ENCODE data around the gene APIP. TPM values are rescaled to one million over a fixed set of nuclear protein-coding genes. Genes with fewer than 3 reads are reported as not detected.

The APIP gene
- total RNA-seq, 1 donor from 2014 or later = 14.7 TPM

DNA sequence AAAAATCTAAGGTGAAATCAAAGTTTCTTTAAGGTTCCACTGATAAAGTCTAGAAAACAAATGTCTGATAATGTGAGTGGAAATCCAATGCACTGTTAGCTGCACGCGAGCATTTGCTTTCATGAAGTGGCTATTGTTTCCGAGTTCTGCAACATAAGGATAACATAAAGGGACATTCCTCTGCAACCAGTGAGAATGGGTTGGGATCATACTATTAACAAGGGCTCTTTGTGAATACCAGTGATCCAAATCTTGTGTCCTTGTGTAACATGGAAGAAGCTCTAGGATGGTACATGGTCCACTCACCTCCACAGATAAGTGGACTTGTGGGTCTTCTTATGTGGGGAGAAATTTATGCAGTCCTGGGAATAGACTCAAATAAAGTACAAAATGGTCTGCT is 24.6 kb downstream of the APIP start:
- TF ChIP-seq POLR2A (IDR thresholded peaks at IDR 0.05) (no peak), POLR2AphosphoS5 (IDR thresholded peaks at IDR 0.05; ENCODE audit: insufficient read depth in 1 of 2, low read depth in 1 of 2) (no peak)
- TF ChIP-seq, protein P1, sequence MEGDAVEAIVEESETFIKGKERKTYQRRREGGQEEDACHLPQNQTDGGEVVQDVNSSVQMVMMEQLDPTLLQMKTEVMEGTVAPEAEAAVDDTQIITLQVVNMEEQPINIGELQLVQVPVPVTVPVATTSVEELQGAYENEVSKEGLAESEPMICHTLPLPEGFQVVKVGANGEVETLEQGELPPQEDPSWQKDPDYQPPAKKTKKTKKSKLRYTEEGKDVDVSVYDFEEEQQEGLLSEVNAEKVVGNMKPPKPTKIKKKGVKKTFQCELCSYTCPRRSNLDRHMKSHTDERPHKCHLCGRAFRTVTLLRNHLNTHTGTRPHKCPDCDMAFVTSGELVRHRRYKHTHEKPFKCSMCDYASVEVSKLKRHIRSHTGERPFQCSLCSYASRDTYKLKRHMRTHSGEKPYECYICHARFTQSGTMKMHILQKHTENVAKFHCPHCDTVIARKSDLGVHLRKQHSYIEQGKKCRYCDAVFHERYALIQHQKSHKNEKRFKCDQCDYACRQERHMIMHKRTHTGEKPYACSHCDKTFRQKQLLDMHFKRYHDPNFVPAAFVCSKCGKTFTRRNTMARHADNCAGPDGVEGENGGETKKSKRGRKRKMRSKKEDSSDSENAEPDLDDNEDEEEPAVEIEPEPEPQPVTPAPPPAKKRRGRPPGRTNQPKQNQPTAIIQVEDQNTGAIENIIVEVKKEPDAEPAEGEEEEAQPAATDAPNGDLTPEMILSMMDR (IDR thresholded peaks at IDR 0.05) = no peak
- Histone ChIP-seq H3K27me3 (no peaks in the 10 kb centered on the region), H3K9me3 (no peaks in the 10 kb centered on the region), H3K4me3 (no peak overlapping the region), H3K36me3 (peaks cover 0 to 6% of the 10 kb centered on the region in 2 donors), H3K27ac (no peak overlapping the region), H3K4me1 (no peaks in the 10 kb centered on the region)
- intact Hi-C loops (cut with DNase I) = loop anchor here (10.0 kb wide), 1 partner anchor 307 kb away; no protein-coding TSS in a partner anchor
- DNase-seq (ENCODE audit: extremely low spot score in 2 of 2) = no peak

DNA sequence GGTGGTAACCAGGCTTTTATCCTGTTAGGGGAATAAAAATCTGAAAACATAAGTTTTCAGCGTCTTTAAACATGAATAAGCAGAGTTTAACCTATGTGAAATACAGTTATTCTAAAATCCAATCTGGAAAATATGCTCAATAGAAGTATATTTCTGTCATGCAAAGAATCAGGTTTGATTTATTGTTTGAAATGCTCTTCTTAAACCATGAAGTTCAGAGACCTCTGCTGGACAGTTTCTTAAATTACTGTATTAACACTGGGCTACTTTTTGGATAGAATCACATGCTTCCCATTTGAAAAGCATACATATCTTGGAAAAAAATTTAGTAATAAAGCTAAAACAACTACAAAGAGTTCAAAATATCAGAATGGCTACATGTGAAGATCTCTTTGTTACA is 25.4 kb downstream of the APIP start:
- TF ChIP-seq POLR2AphosphoS5 (IDR thresholded peaks at IDR 0.05; ENCODE audit: insufficient read depth in 1 of 2, low read depth in 1 of 2) (no peak), POLR2A (IDR thresholded peaks at IDR 0.05) (no peak)
- TF ChIP-seq, protein P1 (IDR thresholded peaks at IDR 0.05) = peak; percentile 4 to 39 (median 20)
- intact Hi-C loops (cut with DNase I) = loop anchor here (10.0 kb wide), 1 partner anchor 306 kb away; no protein-coding TSS in a partner anchor
- H3K9me3 ChIP-seq = no peaks in the 10 kb centered on the region
- H3K27me3 ChIP-seq = no peaks in the 10 kb centered on the region
- no peak overlapping the region for H3K27ac ChIP-seq
- H3K4me3 ChIP-seq = no peak overlapping the region
- no peak for DNase-seq (ENCODE audit: extremely low spot score in 2 of 2)
- peaks cover 0 to 6% of the 10 kb centered on the region in 2 donors for H3K36me3 ChIP-seq
- no peaks in the 10 kb centered on the region for H3K4me1 ChIP-seq

DNA sequence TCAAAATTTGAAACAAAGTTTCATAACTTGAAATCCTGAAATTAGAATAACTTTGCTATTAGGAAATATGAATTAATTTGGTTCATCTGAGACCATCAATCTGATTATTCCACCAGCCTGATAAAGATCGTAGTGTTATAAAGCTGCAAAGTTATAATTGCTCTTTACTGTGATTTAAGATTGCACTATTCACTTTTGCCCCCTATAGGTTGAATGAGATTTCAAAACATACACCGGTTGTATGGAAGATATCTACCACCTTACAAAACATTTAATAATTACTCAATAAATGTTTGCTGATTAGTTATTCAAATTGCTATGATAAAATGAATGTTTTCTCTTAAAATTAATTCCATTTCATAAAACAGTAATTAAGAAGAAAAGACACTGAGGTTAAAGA is 26.1 kb downstream of the APIP start:
- no peak for TF ChIP-seq POLR2AphosphoS5 (IDR thresholded peaks at IDR 0.05; ENCODE audit: insufficient read depth in 1 of 2, low read depth in 1 of 2)
- TF ChIP-seq, protein P1 (IDR thresholded peaks at IDR 0.05) = no peak
- TF ChIP-seq POLR2A (IDR thresholded peaks at IDR 0.05) = no peak
- H3K4me1 ChIP-seq = no peaks in the 10 kb centered on the region
- no peak overlapping the region for H3K4me3 ChIP-seq
- H3K27ac ChIP-seq = no peak overlapping the region
- intact Hi-C loops (cut with DNase I) = loop anchor here (10.0 kb wide), 1 partner anchor 305 kb away; no protein-coding TSS in a partner anchor
- H3K27me3 ChIP-seq = no peaks in the 10 kb centered on the region
- peaks cover 0 to 6% of the 10 kb centered on the region in 2 donors for H3K36me3 ChIP-seq
- H3K9me3 ChIP-seq = no peaks in the 10 kb centered on the region
- DNase-seq (ENCODE audit: extremely low spot score in 2 of 2) = no peak

DNA sequence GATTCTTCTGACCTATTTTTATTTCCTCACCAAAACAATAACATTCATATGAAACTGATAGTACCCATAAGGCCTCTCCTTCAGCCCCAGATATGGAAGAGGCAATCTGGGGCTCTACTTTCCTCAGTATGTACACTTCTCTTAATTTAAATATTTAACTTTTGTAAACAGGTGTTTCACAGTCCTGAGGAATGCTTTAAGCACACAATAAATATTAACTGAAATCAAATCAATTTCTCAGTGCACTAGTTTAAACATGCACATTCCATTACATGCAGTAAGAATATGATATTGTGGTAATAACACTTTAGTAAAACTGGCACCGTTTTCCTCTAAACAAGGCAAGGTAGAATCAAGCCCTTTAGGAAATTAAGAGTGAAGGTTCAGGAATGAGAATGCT is 28.9 kb downstream of the APIP start:
- DNase-seq (ENCODE audit: extremely low spot score in 2 of 2) = no peak
- no peak overlapping the region for H3K27ac ChIP-seq
- no peak for TF ChIP-seq POLR2A (IDR thresholded peaks at IDR 0.05)
- TF ChIP-seq POLR2AphosphoS5 (IDR thresholded peaks at IDR 0.05; ENCODE audit: insufficient read depth in 1 of 2, low read depth in 1 of 2) = no peak
- TF ChIP-seq, protein P1 (IDR thresholded peaks at IDR 0.05) = no peak
- no peaks in the 10 kb centered on the region for H3K9me3 ChIP-seq
- no peaks in the 10 kb centered on the region for H3K27me3 ChIP-seq
- H3K36me3 ChIP-seq = peaks cover 0 to 6% of the 10 kb centered on the region in 2 donors
- intact Hi-C loops (cut with DNase I) = no loop called here
- no peaks in the 10 kb centered on the region for H3K4me1 ChIP-seq
- H3K4me3 ChIP-seq = no peak overlapping the region

DNA sequence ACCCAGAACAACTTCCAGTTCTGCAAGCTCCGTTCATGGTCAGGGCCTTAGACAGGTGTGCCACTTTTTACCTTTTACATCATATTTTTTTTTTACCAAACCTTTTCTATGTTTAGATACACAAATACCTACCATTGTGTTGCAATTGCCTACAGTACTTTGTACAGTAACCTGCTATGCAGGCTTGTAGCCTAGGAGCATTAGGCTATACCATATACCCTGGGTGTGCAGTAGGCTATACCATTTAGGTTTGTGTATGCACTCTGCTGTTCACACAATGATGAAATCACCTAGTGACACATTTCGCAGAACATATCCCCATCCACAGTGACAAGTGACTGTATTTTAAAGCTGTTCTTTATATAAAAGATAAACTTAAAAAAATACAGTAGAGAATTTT is 29.6 kb downstream of the APIP start:
- Histone ChIP-seq H3K9me3 (no peaks in the 10 kb centered on the region), H3K4me1 (no peaks in the 10 kb centered on the region), H3K27ac (no peak overlapping the region), H3K36me3 (peaks cover 0 to 6% of the 10 kb centered on the region in 2 donors), H3K4me3 (no peak overlapping the region), H3K27me3 (no peaks in the 10 kb centered on the region)
- TF ChIP-seq POLR2AphosphoS5 (IDR thresholded peaks at IDR 0.05; ENCODE audit: insufficient read depth in 1 of 2, low read depth in 1 of 2) = peak in 1 of 2 donors; percentile 49
- TF ChIP-seq POLR2A (IDR thresholded peaks at IDR 0.05) = no peak
- intact Hi-C loops (cut with DNase I) = no loop called here
- DNase-seq (ENCODE audit: extremely low spot score in 2 of 2) = no peak
